HUES64 (cell line): Measurements from ENCODE around the gene MAN1A1.

Source experiments
- H3K27ac ChIP-seq: 2 replicates; pipeline ENCODE4 v1.7.0; 2013; ENCODE audit warnings: low read depth, low read length, inconsistent platforms
- H3K27me3 ChIP-seq: 2 replicates; pipeline ENCODE4 v1.6.1; 2013; ENCODE audit warnings: mild to moderate bottlenecking, low read length; ENCODE audit not compliant: insufficient read depth
- H3K36me3 ChIP-seq: 2 replicates; pipeline ENCODE4 v1.6.1; 2013; ENCODE audit warnings: mild to moderate bottlenecking, low read length; ENCODE audit not compliant: insufficient read depth
- H3K4me1 ChIP-seq: 2 replicates; pipeline ENCODE4 v1.6.1; 2013; ENCODE audit warnings: mild to moderate bottlenecking, low read length, moderate library complexity; ENCODE audit not compliant: insufficient read depth
- H3K4me3 ChIP-seq: 2 replicates; pipeline ENCODE4 v1.5.1; 2013; ENCODE audit warnings: mild to moderate bottlenecking, low read length, moderate library complexity
- H3K9ac ChIP-seq: 2 replicates; pipeline ENCODE4 v1.6.1; 2013; ENCODE audit warnings: mild to moderate bottlenecking, low read depth, low read length
- H3K9me3 ChIP-seq: 2 replicates; pipeline ENCODE4 v1.6.1; 2013; ENCODE audit warnings: low read depth, low read length; ENCODE audit not compliant: insufficient read depth
- WGBS: fragments of 150-250, 120-280 bp; methylation state at CpG from one replicate; pipeline ENCODE4 v1.1.7; 2013; ENCODE audit warnings: missing lambda C conversion rate; 5-methylcytosine and 5-hydroxymethylcytosine counted together

Gene MAN1A1

GRCh38 chr6:119333063-119333609 is 16.4 kb downstream of the MAN1A1 start:
- Histone ChIP-seq H3K9me3 (no peaks in the 10 kb centered on the region), H3K9ac (no peak overlapping the region), H3K27me3 (no peaks in the 10 kb centered on the region), H3K36me3 (no peaks in the 10 kb centered on the region), H3K27ac (no peak overlapping the region), H3K4me3 (no peak overlapping the region), H3K4me1 (peaks cover 9% of the 10 kb centered on the region)
- whole genome bisulfite sequencing, result 89% methylated on average over 4 of the region's 5 CpGs

- Histone ChIP-seq H3K27me3 (no peaks in the 10 kb centered on the region), H3K4me3 (no peak overlapping the region), H3K36me3 (no peaks in the 10 kb centered on the region), H3K9ac (no peak overlapping the region), H3K4me1 (peaks cover 4% of the 10 kb centered on the region), H3K9me3 (no peaks in the 10 kb centered on the region), H3K27ac (no peak overlapping the region)
- 77% methylated on average over 2 of the region's 2 CpGs for WGBS
These were observed 17.8 kb downstream of the MAN1A1 start for GRCh38 chr6:119331663-119332286.

GRCh38 chr6:119330520-119331113 is 18.9 kb downstream of the MAN1A1 start:
- Histone ChIP-seq H3K4me1 (peaks cover 4% of the 10 kb centered on the region; the same call in 1 of the 2 replicates), H3K36me3 (no peaks in the 10 kb centered on the region), H3K9ac (no peak overlapping the region), H3K4me3 (no peak overlapping the region), H3K27me3 (no peaks in the 10 kb centered on the region), H3K9me3 (no peaks in the 10 kb centered on the region), H3K27ac (no peak overlapping the region)
- 89% methylated on average over 4 of the region's 4 CpGs for WGBS

GRCh38 chr6:119329794-119330180 is 19.8 kb downstream of the MAN1A1 start:
- peaks cover 4% of the 10 kb centered on the region; the same call in 1 of the 2 replicates for H3K4me1 ChIP-seq
- H3K36me3 ChIP-seq, result no peaks in the 10 kb centered on the region
- no peak overlapping the region for H3K27ac ChIP-seq
- H3K4me3 ChIP-seq, result no peak overlapping the region
- no peak overlapping the region for H3K9ac ChIP-seq
- no peaks in the 10 kb centered on the region for H3K27me3 ChIP-seq
- no peaks in the 10 kb centered on the region for H3K9me3 ChIP-seq

GRCh38 chr6:119328892-119329793 is 20.4 kb downstream of the MAN1A1 start:
- Histone ChIP-seq H3K9ac (no peak overlapping the region), H3K4me1 (peaks cover 4% of the 10 kb centered on the region; the same call in 1 of the 2 replicates), H3K27me3 (no peaks in the 10 kb centered on the region), H3K9me3 (no peaks in the 10 kb centered on the region), H3K4me3 (no peak overlapping the region), H3K27ac (no peak overlapping the region), H3K36me3 (no peaks in the 10 kb centered on the region)
- WGBS, result 80% methylated on average over 4 of the region's 4 CpGs

GRCh38 chr6:119328254-119328653 is 21.3 kb downstream of the MAN1A1 start:
- H3K9me3 ChIP-seq, result no peaks in the 10 kb centered on the region
- H3K27ac ChIP-seq, result no peak overlapping the region
- H3K36me3 ChIP-seq, result no peaks in the 10 kb centered on the region
- no peak overlapping the region for H3K9ac ChIP-seq
- no peak overlapping the region for H3K4me3 ChIP-seq
- WGBS, result 85% methylated on average over 2 of the region's 2 CpGs
- no peaks in the 10 kb centered on the region for H3K27me3 ChIP-seq
- peaks cover 4% of the 10 kb centered on the region; the same call in 1 of the 2 replicates for H3K4me1 ChIP-seq

GRCh38 chr6:119327810-119328209 is 21.8 kb downstream of the MAN1A1 start:
- H3K36me3 ChIP-seq, result no peaks in the 10 kb centered on the region
- no peak overlapping the region for H3K9ac ChIP-seq
- peaks cover 4% of the 10 kb centered on the region; the same call in 1 of the 2 replicates for H3K4me1 ChIP-seq
- no peak overlapping the region for H3K27ac ChIP-seq
- 98% methylated on average over 2 of the region's 2 CpGs for WGBS
- no peaks in the 10 kb centered on the region for H3K27me3 ChIP-seq
- H3K4me3 ChIP-seq, result no peak overlapping the region
- H3K9me3 ChIP-seq, result no peaks in the 10 kb centered on the region

GRCh38 chr6:119326291-119327005 is 23.1 kb downstream of the MAN1A1 start:
- Histone ChIP-seq H3K27ac (no peak overlapping the region), H3K36me3 (no peaks in the 10 kb centered on the region), H3K9me3 (no peaks in the 10 kb centered on the region), H3K9ac (no peak overlapping the region), H3K27me3 (no peaks in the 10 kb centered on the region), H3K4me3 (no peak overlapping the region), H3K4me1 (no peaks in the 10 kb centered on the region)
- WGBS, result 92% methylated on average over 9 of the region's 10 CpGs

GRCh38 chr6:119325559-119326265 is 23.8 kb downstream of the MAN1A1 start:
- 93% methylated on average over 10 of the region's 11 CpGs for WGBS
- Histone ChIP-seq H3K9ac (no peak overlapping the region), H3K36me3 (no peaks in the 10 kb centered on the region)

GRCh38 chr6:119324718-119325117 is 24.8 kb downstream of the MAN1A1 start:
- Histone ChIP-seq H3K4me3 (no peak overlapping the region), H3K27ac (no peak overlapping the region), H3K4me1 (no peaks in the 10 kb centered on the region), H3K36me3 (no peaks in the 10 kb centered on the region), H3K9ac (no peak overlapping the region), H3K27me3 (no peaks in the 10 kb centered on the region), H3K9me3 (no peaks in the 10 kb centered on the region)
- 93% methylated on average over 1 of the region's 2 CpGs for WGBS

More at GRCh38 chr6:119325559-119326265, 23.8 kb downstream of the MAN1A1 start:
- Histone ChIP-seq H3K9me3 (no peaks in the 10 kb centered on the region), H3K4me3 (no peak overlapping the region), H3K27me3 (no peaks in the 10 kb centered on the region), H3K27ac (no peak overlapping the region), H3K4me1 (no peaks in the 10 kb centered on the region)
